Measurements from ENCODE around the gene NHLRC2. TPM values are rescaled to one million over a fixed set of nuclear protein-coding genes. Genes with fewer than 3 reads are reported as not detected.

NHLRC2 gene
- total RNA-seq, 4 donors from 2014 or later, result 18.0 to 117 (median 24.1) TPM

DNA sequence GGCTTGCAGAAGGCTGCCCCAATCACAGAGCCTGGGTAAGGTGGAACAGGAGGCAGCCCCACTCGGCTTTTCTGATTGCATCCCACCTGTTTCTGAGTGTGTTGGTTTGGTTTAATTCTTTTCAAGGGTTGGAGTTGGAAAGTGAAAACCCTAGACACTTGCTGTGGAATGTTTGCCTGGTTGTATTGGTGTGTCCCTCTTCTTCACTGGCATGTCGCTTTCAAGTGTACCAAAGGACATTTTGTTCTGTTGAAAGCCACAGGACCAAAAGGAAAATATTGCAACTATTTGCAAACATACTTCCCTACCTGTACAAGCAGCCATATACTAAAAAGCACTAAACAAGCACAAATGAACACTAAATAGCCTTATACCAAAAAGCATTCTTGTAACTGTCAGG is 60.5 kb downstream of the NHLRC2 start:
- DNase-seq (ENCODE audit: low spot score) (no peak), ATAC-seq (ENCODE audit: low FRiP score) (no peak)
- TF ChIP-seq, protein P1, sequence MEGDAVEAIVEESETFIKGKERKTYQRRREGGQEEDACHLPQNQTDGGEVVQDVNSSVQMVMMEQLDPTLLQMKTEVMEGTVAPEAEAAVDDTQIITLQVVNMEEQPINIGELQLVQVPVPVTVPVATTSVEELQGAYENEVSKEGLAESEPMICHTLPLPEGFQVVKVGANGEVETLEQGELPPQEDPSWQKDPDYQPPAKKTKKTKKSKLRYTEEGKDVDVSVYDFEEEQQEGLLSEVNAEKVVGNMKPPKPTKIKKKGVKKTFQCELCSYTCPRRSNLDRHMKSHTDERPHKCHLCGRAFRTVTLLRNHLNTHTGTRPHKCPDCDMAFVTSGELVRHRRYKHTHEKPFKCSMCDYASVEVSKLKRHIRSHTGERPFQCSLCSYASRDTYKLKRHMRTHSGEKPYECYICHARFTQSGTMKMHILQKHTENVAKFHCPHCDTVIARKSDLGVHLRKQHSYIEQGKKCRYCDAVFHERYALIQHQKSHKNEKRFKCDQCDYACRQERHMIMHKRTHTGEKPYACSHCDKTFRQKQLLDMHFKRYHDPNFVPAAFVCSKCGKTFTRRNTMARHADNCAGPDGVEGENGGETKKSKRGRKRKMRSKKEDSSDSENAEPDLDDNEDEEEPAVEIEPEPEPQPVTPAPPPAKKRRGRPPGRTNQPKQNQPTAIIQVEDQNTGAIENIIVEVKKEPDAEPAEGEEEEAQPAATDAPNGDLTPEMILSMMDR (IDR thresholded peaks at IDR 0.05), result no peak

DNA sequence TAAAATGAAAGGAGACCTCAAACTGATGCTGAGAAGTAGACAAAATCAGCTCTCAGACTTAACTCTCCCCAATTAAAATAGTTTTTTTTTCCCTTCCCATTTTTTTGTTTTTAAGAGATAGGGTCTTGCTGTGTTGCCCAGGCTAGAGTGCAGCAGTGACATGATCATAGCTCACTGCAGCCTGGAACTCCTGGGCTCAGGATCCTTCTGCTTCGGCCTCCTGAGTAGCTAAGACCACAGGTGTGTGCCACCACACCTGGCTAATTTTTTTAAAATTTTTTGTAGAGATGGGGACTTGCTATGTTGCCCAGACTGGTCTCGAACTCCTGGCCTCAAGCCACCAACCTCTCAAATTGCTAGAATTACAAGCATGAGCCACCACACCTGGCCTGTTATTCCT is 61.1 kb downstream of the NHLRC2 start:
- no peak for ATAC-seq (ENCODE audit: low FRiP score)
- TF ChIP-seq, protein P1 (IDR thresholded peaks at IDR 0.05), result no peak
- no peak for DNase-seq (ENCODE audit: low spot score)

DNA sequence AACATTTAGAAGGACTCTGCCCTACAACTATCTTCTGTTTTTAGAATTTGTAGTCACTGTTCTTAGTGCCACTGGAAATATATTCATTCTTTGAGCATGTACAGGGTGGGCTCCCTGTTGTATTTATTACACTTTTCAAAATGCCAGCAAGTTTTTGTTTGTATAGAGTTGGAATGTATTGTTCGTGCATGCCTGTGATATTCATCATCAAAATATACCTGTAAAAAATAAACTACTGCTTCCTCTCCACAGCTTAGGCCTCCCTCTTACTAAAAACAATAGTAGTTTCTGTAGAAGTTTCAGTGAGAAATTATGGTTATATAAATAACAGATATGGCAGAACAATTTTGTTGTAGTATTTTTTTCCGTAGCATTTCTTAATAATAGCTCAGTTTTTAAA is 61.6 kb downstream of the NHLRC2 start:
- DNase-seq (ENCODE audit: low spot score) (no peak), ATAC-seq (ENCODE audit: low FRiP score) (no peak)
- TF ChIP-seq, protein P1 (IDR thresholded peaks at IDR 0.05), result no peak

DNA sequence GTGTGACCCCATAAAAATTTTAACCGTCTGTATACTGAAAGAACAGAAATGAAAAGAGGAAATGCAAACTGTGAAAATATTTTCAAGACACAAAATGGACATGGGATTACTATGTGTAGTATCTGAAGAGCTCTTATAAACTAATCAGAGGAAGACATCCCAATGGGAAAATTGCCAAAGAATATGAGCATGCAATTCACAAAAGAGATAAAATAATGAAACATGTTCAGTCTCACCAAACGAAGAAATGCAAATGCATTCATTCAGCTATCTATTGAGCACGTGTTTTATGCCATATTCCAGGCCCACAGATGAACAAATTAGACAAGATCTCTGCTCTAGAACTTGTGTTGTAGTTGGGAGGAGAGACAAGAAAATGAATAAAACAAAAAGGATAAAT is 63.2 kb downstream of the NHLRC2 start:
- no peak for ATAC-seq (ENCODE audit: low FRiP score)
- DNase-seq (ENCODE audit: low spot score), result no peak
- TF ChIP-seq, protein P1 (IDR thresholded peaks at IDR 0.05), result no peak

DNA sequence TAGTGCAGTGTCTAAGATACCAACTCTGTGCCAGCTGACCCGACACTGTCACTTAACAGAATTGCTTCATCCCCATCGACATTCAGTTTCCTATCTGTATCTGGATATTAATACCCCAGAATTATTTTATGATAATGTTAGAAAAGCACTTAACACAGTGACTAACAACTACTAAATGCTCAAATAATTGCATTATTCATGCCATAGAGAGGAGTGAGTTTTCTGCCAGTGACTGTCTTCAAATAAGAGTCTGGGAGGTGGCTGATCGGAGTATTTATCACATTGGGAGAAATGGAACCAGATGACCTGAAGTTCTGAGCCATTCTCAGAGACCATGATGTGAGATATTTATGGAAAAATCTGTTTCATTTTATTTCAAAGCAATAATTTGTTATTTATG is 65.7 kb downstream of the NHLRC2 start:
- ATAC-seq (ENCODE audit: low FRiP score), result no peak
- TF ChIP-seq, protein P1 (IDR thresholded peaks at IDR 0.05), result no peak
- no peak for DNase-seq (ENCODE audit: low spot score)

DNA sequence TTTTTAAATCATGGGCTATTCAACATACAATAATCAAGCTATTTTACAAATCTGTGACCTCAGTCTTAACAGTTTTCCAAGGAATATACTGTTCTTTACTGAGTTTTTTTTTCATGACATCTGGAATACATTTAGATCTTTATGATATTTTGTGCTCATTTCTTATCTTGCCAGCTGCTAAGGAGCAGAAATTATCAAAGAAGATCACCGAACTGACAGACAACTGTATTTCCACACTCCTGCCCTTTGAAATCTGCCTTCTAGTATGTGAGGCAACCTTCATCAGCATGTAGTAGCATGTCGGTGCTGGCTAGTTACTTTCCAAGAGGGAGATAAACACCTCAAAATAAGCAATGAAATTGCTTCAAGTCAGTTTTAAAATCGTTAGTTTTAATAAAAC is 66.4 kb downstream of the NHLRC2 start:
- no peak for ATAC-seq (ENCODE audit: low FRiP score)
- TF ChIP-seq, protein P1 (IDR thresholded peaks at IDR 0.05), result no peak
- DNase-seq (ENCODE audit: low spot score), result no peak

DNA sequence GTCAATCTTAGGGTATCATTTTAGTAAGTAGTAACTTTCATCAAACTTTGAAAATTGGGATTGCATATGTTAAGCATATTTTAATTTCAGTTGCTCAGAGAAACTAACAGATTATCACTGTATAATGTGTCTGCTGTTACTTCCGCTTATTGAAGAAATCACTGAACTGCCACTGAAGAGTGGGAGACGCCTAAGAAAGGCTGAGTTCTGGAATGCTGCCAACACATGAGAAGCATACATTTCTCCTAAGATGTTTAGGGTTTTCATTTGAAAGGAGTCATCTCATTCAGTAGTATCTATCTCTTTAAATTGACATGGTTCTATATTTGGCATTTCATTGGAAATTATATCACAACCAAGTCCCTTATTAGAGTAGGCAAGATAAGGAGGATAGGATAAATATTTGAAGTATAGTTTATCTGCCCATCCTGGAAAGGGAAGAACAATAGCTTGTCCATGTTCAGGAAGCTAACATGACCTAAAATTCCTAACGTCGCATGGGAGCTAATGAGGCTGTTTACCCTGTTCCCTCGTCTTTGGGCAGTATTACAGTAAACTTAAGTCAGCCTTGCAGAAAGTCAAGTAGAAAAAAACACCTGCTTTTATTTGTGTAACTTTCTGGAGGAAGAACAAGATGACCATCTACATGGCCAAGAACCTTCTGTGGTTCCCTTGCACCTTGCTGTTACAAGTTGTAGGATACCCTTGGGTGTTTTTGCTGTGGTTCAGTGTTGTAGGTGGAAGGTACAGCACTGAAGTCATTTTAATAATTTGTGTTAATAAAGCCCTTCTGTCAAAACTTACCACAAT is 67.3 kb downstream of the NHLRC2 start:
- DNase-seq (ENCODE audit: low spot score) (no peak), ATAC-seq (ENCODE audit: low FRiP score) (no peak)
- TF ChIP-seq, protein P1 (IDR thresholded peaks at IDR 0.05), result no peak
